Stimulated activated CD4-positive, alpha-beta T cell treated with anti-CD3 and anti-CD28 coated beads, Interleukin-2, amount 100 ng/mL, for 4 hours (primary cell): ENCODE measurements around the gene FNIP2.
"Not testable (repeated sequence)": the region's sequence is repeated elsewhere in the genome, so short reads cannot be mapped to it uniquely, and the experiment has no call there.

Experiments used
- DNase-seq: peaks from one replicate; pipeline ENCODE4 v3.0.0-alpha.2; 2020; ENCODE audit warnings: low read depth

The FNIP2 gene

GRCh38 chr4:158870626-158871334 is 102.0 kb downstream of the FNIP2 start:
- no peak for DNase-seq

GRCh38 chr4:158871335-158871724 is 102.5 kb downstream of the FNIP2 start:
- no peak for DNase-seq

GRCh38 chr4:158873795-158874401 is 105.1 kb downstream of the FNIP2 start:
- no peak for DNase-seq

- DNase-seq = no peak
These were observed 106.2 kb downstream of the FNIP2 start for GRCh38 chr4:158875026-158875425.

GRCh38 chr4:158875455-158875854 is 106.6 kb downstream of the FNIP2 start:
- DNase-seq = no peak

- DNase-seq = no peak
These were observed 108.2 kb downstream of the FNIP2 start for GRCh38 chr4:158877069-158877468.

- not testable (repeated sequence) for DNase-seq
These were observed 113.3 kb downstream of the FNIP2 start for GRCh38 chr4:158882142-158882541.

GRCh38 chr4:158884280-158884679 is 115.5 kb downstream of the FNIP2 start:
- DNase-seq = no peak

GRCh38 chr4:158885564-158885963 is 116.7 kb downstream of the FNIP2 start:
- DNase-seq = no peak

- no peak for DNase-seq
These were observed 121.5 kb downstream of the FNIP2 start for GRCh38 chr4:158890294-158890693.

GRCh38 chr4:158891256-158891655 is 122.4 kb downstream of the FNIP2 start:
- DNase-seq = no peak

GRCh38 chr4:158894826-158895225 is 126.0 kb downstream of the FNIP2 start:
- no peak for DNase-seq

GRCh38 chr4:158895797-158896576 is 127.2 kb downstream of the FNIP2 start:
- no peak for DNase-seq

- not testable (repeated sequence) for DNase-seq
These were observed 127.9 kb downstream of the FNIP2 start for GRCh38 chr4:158896577-158897238.

- not testable (repeated sequence) for DNase-seq
These were observed 131.6 kb downstream of the FNIP2 start for GRCh38 chr4:158900408-158900807.

GRCh38 chr4:158902280-158903078 is 133.7 kb downstream of the FNIP2 start:
- not testable (repeated sequence) for DNase-seq

GRCh38 chr4:158903079-158903456 is 134.2 kb downstream of the FNIP2 start:
- DNase-seq = no peak

- DNase-seq = no peak
These were observed 134.7 kb downstream of the FNIP2 start for GRCh38 chr4:158903472-158904043.

- DNase-seq = no peak
These were observed 136.0 kb downstream of the FNIP2 start for GRCh38 chr4:158904815-158905214.

GRCh38 chr4:158906073-158906472 is 137.2 kb downstream of the FNIP2 start:
- no peak for DNase-seq

GRCh38 chr4:158912390-158912789 is 143.6 kb downstream of the FNIP2 start:
- DNase-seq = no peak
